ENCODE results near the gene MYO1H. TPM values are rescaled to one million over a fixed set of nuclear protein-coding genes. Genes with fewer than 3 reads are reported as not detected.

MYO1H gene
- total and polyA plus RNA-seq, 2 of the 13 experiments (the other 11 are each of a cell fraction or from before 2014, with no cell fraction given): not detected

DNA sequence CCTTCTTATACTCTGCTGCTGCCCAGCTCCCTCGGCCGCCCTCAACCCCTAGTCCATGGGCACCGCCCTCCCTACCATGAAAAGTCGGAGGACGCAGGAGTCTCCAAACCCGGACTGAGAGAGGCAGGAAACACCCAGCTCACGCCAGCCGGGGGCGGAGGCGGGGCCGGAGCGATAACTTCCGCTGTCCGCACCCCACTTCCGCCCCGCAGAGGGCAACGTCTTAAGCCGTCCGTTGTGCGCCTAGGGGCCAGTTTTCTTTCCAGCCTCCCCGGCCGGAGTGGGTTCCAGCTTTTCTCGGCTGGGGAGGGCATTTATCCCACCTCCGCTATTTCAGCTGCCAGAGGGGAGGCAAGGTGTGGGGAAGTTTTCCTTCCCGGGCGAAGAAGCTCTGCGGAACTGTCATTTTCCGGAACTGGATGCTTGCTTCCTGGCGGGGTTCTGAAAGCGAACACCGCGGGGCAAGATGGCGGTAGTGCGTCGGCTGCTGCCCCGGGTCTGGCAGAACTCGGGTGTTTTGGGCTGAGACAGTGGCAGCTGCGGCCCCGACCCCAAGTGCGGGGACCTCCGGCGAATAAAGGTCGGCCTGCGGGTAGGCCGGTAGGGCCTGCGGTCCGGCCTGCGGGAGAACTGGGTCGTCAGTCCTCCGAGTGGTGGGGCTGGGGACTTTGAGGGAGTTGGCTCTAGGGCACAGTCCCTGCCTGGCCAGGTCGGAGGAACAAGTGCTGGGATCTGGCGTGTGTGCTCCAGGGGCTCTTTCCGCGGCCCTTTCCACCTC is 129.7 kb downstream of the MYO1H start, which contains the start of the genes KCTD10 and UBE3B (continued):
- TF ChIP-seq, protein P1, sequence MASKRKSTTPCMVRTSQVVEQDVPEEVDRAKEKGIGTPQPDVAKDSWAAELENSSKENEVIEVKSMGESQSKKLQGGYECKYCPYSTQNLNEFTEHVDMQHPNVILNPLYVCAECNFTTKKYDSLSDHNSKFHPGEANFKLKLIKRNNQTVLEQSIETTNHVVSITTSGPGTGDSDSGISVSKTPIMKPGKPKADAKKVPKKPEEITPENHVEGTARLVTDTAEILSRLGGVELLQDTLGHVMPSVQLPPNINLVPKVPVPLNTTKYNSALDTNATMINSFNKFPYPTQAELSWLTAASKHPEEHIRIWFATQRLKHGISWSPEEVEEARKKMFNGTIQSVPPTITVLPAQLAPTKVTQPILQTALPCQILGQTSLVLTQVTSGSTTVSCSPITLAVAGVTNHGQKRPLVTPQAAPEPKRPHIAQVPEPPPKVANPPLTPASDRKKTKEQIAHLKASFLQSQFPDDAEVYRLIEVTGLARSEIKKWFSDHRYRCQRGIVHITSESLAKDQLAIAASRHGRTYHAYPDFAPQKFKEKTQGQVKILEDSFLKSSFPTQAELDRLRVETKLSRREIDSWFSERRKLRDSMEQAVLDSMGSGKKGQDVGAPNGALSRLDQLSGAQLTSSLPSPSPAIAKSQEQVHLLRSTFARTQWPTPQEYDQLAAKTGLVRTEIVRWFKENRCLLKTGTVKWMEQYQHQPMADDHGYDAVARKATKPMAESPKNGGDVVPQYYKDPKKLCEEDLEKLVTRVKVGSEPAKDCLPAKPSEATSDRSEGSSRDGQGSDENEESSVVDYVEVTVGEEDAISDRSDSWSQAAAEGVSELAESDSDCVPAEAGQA (IDR thresholded peaks at IDR 0.05; ENCODE audit: low read depth): peak; percentile 71
- TF ChIP-seq, protein P1 (CRISPR knock-in tag; IDR thresholded peaks at IDR 0.05; ENCODE audit: borderline replicate concordance): 0 out of 2 replicates have a peak, but pooled peaks have one; percentile 67
- TF ChIP-seq POLR2AphosphoS2 (IDR thresholded peaks at IDR 0.05; ENCODE audit: low read depth, low read length) (no peak), CAMTA2 (CRISPR knock-in tag; IDR thresholded peaks at IDR 0.05; ENCODE audit: borderline replicate concordance) (0 out of 2 replicates have a peak, but pooled peaks have one; percentile 93), ZFYVE20 (CRISPR knock-in tag; IDR thresholded peaks at IDR 0.05; ENCODE audit: borderline replicate concordance, low read depth) (no peak), ZNF790 (CRISPR knock-in tag; IDR thresholded peaks at IDR 0.05; ENCODE audit: borderline replicate concordance) (no peak), ZNF720 (CRISPR knock-in tag; IDR thresholded peaks at IDR 0.05) (no peak), TCF12 (IDR thresholded peaks at IDR 0.05) (no peak), TCF12 (CRISPR knock-in tag; IDR thresholded peaks at IDR 0.05) (peak; percentile 83; the same call in 1 of the 2 replicates), SUZ12 (IDR thresholded peaks at IDR 0.05; ENCODE audit: low read depth, low read length) (no peak), ZNF577 (CRISPR knock-in tag; IDR thresholded peaks at IDR 0.05; ENCODE audit: borderline replicate concordance, low read depth) (0 out of 2 replicates have a peak, but pooled peaks have one; percentile 67), GZF1 (CRISPR knock-in tag; IDR thresholded peaks at IDR 0.05) (no peak; the same call in 1 of the 2 replicates), ATF1 (CRISPR knock-in tag; IDR thresholded peaks at IDR 0.05) (peak; percentile 74), MTF1 (CRISPR knock-in tag; IDR thresholded peaks at IDR 0.05) (no peak), ZNF468 (CRISPR knock-in tag; IDR thresholded peaks at IDR 0.05) (no peak), RAD51 (IDR thresholded peaks at IDR 0.05; ENCODE audit: borderline replicate concordance) (no peak), RARG (CRISPR knock-in tag; IDR thresholded peaks at IDR 0.05; ENCODE audit: low read depth) (no peak), ZNF766 (CRISPR knock-in tag; IDR thresholded peaks at IDR 0.05; ENCODE audit: borderline replicate concordance) (peak; percentile 86)
- TF ChIP-seq, protein P2, sequence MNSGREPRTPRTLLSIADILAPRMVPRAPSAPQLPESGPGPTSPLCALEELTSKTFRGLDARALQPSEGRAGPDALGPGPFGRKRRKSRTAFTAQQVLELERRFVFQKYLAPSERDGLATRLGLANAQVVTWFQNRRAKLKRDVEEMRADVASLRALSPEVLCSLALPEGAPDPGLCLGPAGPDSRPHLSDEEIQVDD (CRISPR knock-in tag; IDR thresholded peaks at IDR 0.05; ENCODE audit: borderline replicate concordance): peak; percentile 89; the same call in 1 of the 2 replicates
- TF ChIP-seq, protein P3, sequence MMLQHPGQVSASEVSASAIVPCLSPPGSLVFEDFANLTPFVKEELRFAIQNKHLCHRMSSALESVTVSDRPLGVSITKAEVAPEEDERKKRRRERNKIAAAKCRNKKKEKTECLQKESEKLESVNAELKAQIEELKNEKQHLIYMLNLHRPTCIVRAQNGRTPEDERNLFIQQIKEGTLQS (CRISPR knock-in tag; IDR thresholded peaks at IDR 0.05): no peak
- TF ChIP-seq, protein P4, sequence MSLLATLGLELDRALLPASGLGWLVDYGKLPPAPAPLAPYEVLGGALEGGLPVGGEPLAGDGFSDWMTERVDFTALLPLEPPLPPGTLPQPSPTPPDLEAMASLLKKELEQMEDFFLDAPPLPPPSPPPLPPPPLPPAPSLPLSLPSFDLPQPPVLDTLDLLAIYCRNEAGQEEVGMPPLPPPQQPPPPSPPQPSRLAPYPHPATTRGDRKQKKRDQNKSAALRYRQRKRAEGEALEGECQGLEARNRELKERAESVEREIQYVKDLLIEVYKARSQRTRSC (CRISPR knock-in tag; IDR thresholded peaks at IDR 0.05; ENCODE audit: low read depth): no peak; the same call in 1 of the 2 replicates
- TF ChIP-seq, protein P5, sequence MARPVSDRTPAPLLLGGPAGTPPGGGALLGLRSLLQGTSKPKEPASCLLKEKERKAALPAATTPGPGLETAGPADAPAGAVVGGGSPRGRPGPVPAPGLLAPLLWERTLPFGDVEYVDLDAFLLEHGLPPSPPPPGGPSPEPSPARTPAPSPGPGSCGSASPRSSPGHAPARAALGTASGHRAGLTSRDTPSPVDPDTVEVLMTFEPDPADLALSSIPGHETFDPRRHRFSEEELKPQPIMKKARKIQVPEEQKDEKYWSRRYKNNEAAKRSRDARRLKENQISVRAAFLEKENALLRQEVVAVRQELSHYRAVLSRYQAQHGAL (CRISPR knock-in tag; IDR thresholded peaks at IDR 0.05; ENCODE audit: not compliant biosample characterization): no peak

Data from HepG2 (cell line).